ENCODE data around the gene KANK3.
"Not testable (repeated sequence)": the region's sequence is repeated elsewhere in the genome, so short reads cannot be mapped to it uniquely, and the experiment has no call there.

Gene KANK3

DNA sequence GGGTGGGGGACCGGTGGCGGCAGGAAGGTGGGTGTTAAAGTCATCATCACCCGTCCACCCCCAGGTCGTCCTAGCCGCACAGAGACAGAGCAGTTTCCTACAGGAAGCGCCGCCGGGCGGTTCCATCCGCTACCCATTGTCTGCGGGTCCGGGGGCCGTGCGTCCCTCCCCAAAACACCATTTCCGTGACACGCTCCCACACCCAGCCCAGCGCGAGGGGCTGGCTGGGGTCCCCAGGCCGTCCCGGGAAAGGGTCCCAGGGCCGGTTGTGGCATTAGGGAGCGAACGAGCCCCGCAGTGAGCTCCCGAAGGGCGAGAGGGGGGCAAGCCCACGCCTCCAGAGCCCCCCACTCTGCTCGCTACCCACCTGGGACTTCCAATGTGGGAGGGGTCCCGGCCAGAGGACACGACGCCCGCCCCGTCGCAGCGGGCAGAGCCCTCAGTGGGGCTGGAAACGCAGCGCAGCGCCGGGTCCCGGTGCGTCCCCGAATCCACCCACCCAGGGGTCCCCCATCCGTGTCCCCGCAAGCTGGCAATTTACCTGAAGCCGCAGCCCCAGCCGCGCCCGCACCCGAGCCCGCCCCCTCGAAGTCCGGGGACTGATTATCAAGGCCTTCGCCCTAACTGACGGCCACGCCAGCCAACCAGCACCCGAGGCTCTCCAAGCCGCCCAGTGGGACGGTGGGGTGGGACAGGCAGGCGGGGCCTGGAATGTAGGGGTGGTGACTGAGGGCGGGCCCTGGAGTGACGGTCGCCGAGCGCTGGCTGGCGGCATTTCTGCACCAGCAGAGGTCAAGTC, at the start of gene KANK3:
TSS of gene KANK3 (minus strand) at position 579 of the 799 bp plus-strand sequence. CDS start 5,434 bp downstream, outside the sequence.
- DNase-seq (ENCODE audit: low read depth, low spot score) = no peak

- no peak for DNase-seq (ENCODE audit: low read depth, low spot score)
These were observed 49.0 kb upstream of the KANK3 start for GRCh38 chr19:8392017-8392591.

- no peak for DNase-seq (ENCODE audit: low read depth, low spot score)
These were observed 48.3 kb upstream of the KANK3 start for GRCh38 chr19:8391198-8392016.

- peak; percentile 78 for DNase-seq (ENCODE audit: low read depth, low spot score)
These were observed 47.5 kb upstream of the KANK3 start for GRCh38 chr19:8390617-8390981.

DNA sequence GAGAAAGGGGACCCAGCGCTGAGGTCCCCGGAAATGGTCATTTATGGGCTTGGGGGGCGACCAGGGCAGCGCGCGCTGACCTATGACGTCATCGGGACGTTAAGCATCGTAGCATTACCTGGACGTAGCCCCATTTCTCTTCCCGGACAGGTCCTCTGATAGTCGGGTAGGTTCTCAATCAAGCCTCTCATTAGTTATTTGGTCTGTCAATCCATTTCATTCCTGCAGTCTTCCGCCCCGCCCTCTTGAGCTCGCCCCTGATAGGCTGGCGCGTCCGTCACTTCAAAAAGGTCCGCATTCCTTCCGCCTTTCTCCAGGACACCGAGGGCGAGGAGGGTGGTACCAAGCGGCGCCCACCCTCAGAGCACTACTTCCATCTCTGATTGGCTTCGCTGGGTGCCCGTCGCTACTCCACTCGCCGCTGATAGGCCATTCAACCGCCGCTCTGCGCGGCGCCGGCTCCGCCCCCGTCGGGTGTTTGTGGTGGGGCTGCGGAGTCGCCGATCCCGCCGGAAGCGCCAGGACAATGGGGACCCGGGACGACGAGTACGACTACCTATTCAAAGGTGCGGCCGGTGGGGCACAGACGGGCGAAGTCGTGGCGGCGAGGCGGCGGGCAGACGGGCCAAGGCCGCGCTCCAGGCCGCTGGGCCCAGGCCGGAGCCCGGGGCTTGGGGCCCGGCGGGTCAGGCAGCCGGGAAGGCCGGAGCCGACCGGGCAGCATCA, 47.0 kb upstream of the KANK3 start, which contains the start of gene RAB11B:
TSS of gene RAB11B (plus strand) at position 470 of the 726 bp plus-strand sequence. CDS start at position 527, 57 bp downstream.
- peak; percentile 100 for DNase-seq (ENCODE audit: low read depth, low spot score)

- DNase-seq (ENCODE audit: low read depth, low spot score) = no peak
These were observed 45.5 kb upstream of the KANK3 start for GRCh38 chr19:8388612-8388958.

- no peak for DNase-seq (ENCODE audit: low read depth, low spot score)
These were observed 44.9 kb upstream of the KANK3 start for GRCh38 chr19:8387688-8388611.

DNA sequence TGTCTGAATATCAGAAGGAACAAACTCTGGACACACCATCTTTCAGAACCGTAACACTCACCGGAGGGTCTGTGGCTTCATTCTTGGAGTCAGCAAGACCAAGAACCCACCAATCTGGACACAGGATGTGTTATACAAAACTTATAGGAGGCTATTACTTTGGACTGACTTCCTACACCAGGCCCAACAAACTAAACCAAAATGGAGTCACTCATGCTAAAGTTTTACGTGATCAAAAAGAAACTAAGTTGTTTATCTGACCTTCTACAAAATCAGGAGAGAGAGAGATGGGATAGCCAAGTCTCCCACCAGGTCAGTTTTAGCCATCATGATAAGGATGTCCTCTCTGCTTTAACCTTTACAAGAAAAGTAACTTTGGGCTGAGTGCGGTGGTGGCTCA, 43.9 kb upstream of the KANK3 start:
- no peak for DNase-seq (ENCODE audit: low read depth, low spot score)

DNA sequence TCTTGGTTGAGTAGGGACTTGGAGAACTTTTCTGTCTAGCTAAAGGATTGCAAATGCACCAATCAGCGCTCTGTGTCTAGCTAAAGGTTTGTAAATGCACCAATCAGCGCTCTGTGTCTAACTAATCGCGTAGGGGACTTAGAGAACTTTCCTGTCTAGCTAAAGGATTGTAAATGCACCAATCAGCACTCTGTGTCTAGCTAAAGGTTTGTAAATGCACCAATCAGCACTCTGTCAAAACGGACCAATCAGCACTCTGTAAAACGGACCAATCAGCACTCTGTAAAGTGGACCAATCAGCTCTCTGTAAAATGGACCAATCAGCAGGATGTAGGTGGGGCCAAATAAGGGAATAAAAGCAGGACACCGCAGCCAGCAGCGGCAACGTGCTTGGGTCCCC, 43.4 kb upstream of the KANK3 start:
- DNase-seq (ENCODE audit: low read depth, low spot score) = not testable (repeated sequence)

- DNase-seq (ENCODE audit: low read depth, low spot score) = not testable (repeated sequence)
These were observed 42.5 kb upstream of the KANK3 start for GRCh38 chr19:8385566-8385965.

DNA sequence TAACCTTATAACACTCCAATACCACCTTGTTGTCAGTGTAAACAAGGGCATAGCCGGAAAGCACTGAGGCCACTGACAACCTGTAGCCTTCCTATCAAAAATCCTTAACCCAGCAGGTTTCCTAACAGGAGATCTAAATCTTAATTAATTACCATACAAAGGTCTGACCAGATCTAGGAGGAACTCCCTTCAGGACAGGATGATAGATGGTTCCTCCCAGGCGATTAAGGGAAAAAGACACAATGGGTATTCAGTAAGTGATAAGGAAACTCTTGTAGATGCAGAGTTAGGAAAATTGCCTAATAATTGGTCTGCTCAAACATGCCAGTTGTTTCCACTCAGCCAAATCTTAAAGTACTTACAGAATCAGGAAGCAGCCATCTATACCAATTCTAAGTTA, 42.0 kb upstream of the KANK3 start:
- DNase-seq (ENCODE audit: low read depth, low spot score) = not testable (repeated sequence)

DNA sequence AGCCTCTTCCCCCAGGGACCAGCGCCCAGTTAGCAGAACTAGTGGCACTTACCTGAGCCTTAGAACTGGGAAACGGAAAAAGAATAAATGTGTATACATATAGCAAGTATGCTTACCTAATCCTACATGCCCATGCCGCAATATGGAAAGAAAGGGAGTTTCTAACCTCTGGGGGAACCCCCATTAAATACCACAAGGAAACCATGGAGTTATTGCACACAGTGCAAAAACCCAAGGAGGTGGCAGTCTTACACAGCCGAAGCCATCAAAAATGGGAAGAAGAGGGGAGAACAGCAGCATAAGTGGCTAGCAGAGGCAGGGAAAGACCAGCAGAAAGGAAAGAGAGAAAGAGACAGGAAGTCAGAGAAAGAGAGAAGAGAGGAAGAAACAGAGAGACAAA, 41.5 kb upstream of the KANK3 start:
- DNase-seq (ENCODE audit: low read depth, low spot score) = not testable (repeated sequence)

DNA sequence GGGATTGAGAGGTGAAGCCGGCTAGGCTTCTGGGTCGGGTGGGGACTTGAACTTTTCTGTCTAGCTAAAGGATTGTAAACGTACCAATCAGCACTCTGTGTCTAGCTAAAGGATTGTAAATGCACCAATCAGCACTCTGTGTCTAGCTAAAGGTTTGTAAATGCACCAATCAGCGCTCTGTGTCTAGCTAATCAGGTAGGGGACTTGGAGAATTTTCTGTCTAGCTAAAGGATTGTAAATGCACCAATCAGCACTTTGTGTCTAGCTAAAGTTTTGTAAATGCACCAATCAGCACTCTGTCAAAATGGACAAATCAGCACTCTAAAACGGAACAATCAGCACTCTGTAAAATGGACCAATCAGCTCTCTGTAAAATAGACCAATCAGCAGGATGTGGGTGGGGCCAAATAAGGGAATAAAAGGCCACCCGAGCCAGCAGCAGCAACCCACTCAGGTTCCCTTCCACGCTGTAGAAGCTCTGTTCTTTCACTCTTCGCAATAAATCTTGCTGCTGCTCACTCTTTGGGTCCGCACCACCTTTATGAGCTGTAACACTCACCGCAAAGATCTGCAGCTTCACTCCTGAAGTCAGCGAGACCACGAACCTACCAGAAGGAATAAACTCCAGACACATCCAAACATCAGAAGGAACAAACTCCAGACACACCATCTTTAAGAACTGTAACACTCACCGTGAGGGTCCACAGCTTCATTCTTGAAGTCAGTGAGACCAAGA, 36.3 kb upstream of the KANK3 start:
- DNase-seq (ENCODE audit: low read depth, low spot score) = not testable (repeated sequence)

- DNase-seq (ENCODE audit: low read depth, low spot score) = no peak
These were observed 34.5 kb upstream of the KANK3 start for GRCh38 chr19:8377598-8377997.

GRCh38 chr19:8376373-8376974, 33.4 kb upstream of the KANK3 start:
- not testable (repeated sequence) for DNase-seq (ENCODE audit: low read depth, low spot score)

- not testable (repeated sequence) for DNase-seq (ENCODE audit: low read depth, low spot score)
These were observed 32.7 kb upstream of the KANK3 start for GRCh38 chr19:8375766-8376165.

DNA sequence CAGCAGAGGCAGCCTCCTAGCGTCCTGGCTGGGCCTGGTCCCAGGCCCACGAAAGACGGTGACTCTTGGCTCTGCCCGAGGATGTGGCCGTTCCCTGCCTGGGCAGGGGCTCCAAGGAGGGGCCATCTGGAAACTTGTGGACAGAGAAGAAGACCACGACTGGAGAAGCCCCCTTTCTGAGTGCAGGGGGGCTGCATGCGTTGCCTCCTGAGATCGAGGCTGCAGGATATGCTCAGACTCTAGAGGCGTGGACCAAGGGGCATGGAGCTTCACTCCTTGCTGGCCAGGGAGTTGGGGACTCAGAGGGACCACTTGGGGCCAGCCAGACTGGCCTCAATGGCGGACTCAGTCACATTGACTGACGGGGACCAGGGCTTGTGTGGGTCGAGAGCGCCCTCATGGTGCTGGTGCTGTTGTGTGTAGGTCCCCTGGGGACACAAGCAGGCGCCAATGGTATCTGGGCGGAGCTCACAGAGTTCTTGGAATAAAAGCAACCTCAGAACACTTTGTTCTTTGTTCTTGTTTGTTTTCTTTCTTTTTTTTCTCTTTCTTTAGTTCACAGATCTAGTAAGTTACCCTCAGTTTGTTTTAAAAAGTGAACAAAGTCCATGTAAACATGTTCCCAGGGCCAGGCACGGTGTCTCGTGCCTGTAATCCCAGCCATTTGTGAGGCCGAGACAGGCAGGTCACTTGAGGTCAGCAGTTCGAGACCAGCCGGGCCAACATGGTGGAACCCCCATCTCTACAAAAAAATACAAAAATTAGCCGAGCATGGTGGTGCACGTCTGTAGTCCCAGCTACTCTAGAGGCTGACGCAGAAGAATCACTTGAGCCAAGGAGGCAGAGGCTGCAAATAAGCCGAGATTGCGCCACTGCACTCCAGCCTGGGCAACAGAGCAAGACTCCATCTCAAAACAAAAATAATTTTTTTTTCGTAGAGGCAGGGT, 31.1 kb upstream of the KANK3 start:
- no peak for DNase-seq (ENCODE audit: low read depth, low spot score)

Data from smooth muscle cell of the brain vasculature (primary cell).